ENCODE measurements around the gene NMBR.

GRCh38 chr6:142075516-142076101 lies 71.3 kb downstream of the NMBR start:
- TF ChIP-seq CTCF (IDR thresholded peaks at IDR 0.05) (no peak), POLR2A (IDR thresholded peaks at IDR 0.05) (no peak)

Measured in uterus (tissue), 2 donors.